Heart left ventricle (tissue), 13 donors: ENCODE measurements around the gene MSL1.

Experiments
- CTCF ChIP-seq, 12 donors: fragments of 200-600 bp; sonication (generic) in 4 of 12; IDR thresholded peaks; one replicate each; pipeline versions ENCODE4 v1.5.0 to v1.8.0; 2018 to 2022; ENCODE audit warnings: antibody characterized with exemption in 12 of 12, mild to moderate bottlenecking in 5 of 12
- POLR2A ChIP-seq, 2 donors: fragments of 450-650 bp; IDR thresholded peaks; one replicate each; pipeline ENCODE4 v1.6.1; 2017; ENCODE audit warnings: antibody characterized with exemption in 2 of 2, mild to moderate bottlenecking in 2 of 2, moderate library complexity in 2 of 2
- donor health status: ischemic (EF 13 %, LVEDD 7.1; RV severe dilation, severe dysfunction).
- donor health status: DM: no; HTN: yes; CAD: no.
- donor health status: DM: no; HTN: no; CAD: no.
- donor health status: ischemic (EF 25% LVEDD 6.9; RV normal size, moderate dysfunction).
- donor health status: ischemic (EF 25% LVEDD 5.7; RV mildly dilated, moderate dysfunction).
- donor health status: ischemic (EF 35%, LVEDD 5.7; RV mildly dilated, moderate dysfunction).
- donor health status: nonischemic (EF 11% LVEDD 7.7; RV severe dilation, severe dysfunction).
- donor health status: DM: yes; HTN: yes; CAD: no.
- donor health status: PGD.
- donor health status: ischemic (EF 29% LVEDD 5.4; RV normal size, mild dysfunction).
- donor health status: nonischemic (EF 23%, LVEDD 6.1; RV moderate dilation, normal function).

DNA sequence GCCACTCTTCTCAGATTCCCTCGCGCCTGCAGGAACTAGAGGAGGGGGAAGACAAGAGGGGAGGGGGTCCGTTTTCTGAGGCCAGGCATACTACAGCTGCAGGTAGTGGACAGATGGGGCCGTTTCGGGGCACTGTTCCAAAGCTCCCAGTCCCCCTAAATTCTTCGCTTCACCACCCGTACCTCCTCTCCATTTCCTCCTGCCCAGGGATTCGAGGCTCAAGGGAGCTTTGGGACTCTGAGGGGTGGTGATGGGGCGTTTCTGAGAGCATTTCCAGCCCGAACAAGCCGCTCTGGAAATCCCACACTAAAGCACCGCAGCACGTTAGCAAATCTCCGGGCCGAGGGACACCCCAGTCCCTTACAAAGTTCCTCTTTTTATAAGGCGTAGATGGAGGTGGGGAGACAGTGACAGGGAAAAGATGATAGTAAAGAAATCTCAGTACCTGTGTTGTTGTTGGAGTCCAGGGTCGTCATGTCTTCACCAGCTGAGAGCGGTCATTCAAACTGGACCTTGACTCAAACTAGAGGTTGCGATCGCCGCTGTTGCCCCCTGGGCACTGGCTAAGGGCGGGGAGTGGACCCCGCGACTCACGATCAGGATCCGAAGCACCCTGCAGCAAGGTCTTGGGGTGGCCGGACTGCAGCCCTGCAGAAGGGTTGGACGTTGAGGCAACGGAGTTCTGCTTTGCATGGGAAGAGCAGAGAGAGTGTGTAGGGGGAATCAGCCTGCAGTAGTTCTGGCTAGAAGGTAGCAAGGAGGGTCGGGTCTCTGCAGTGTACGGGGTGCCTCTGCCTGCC is 22.0 kb upstream of the MSL1 start:
- no peak for TF ChIP-seq CTCF (IDR thresholded peaks at IDR 0.05)
- TF ChIP-seq POLR2A (IDR thresholded peaks at IDR 0.05): no peak
